ENCODE measurements around the gene DSE.

DNA sequence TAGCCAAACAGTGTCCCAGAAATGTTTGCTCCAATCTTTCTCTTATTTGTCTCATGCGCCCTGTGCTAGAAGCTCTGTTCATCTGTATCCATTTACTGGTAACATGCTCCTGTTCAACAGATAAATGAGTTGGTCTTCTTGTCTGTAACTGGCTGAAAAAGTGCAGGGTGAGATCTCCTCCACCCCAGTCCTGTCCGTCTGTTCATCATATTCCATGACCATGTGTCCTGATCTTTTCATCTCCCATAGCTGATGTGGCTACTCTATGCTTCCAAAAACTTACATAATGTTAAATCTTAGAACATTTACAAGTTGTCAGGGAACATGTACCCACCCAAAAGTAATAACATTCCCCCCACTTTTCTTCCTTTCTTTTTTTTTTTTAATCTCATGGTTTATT, 31.8 kb upstream of the DSE start:
- TF ChIP-seq, protein P1, sequence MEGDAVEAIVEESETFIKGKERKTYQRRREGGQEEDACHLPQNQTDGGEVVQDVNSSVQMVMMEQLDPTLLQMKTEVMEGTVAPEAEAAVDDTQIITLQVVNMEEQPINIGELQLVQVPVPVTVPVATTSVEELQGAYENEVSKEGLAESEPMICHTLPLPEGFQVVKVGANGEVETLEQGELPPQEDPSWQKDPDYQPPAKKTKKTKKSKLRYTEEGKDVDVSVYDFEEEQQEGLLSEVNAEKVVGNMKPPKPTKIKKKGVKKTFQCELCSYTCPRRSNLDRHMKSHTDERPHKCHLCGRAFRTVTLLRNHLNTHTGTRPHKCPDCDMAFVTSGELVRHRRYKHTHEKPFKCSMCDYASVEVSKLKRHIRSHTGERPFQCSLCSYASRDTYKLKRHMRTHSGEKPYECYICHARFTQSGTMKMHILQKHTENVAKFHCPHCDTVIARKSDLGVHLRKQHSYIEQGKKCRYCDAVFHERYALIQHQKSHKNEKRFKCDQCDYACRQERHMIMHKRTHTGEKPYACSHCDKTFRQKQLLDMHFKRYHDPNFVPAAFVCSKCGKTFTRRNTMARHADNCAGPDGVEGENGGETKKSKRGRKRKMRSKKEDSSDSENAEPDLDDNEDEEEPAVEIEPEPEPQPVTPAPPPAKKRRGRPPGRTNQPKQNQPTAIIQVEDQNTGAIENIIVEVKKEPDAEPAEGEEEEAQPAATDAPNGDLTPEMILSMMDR (IDR thresholded peaks at IDR 0.05; ENCODE audit: insufficient read depth, low read length, poor library complexity, severe bottlenecking), result no peak
- TF ChIP-seq EZH2phosphoT487 (conservative IDR thresholded peaks at IDR 0.05; ENCODE audit: low read length), result no peak
